OCI-LY7 (cell line): ENCODE results near the gene IPO4.
"Not testable (repeated sequence)": the region's sequence is repeated elsewhere in the genome, so short reads cannot be mapped to it uniquely, and the experiment has no call there.

Source experiments
- EZH2phosphoT487 ChIP-seq: fragments of 200-600 bp; sonication (generic); IDR thresholded peaks from 2 replicates; pipeline ENCODE4 v1.6.1; 2018; ENCODE audit warnings: low read depth, borderline replicate concordance, mild to moderate bottlenecking, mixed run types, antibody characterized with exemption, low read length, moderate library complexity, mixed read lengths
- TF ChIP-seq, protein P1 (sequence below): fragments of 200-600 bp; sonication (generic); conservative IDR thresholded peaks from 2 replicates; pipeline ENCODE4 v1.5.1; 2014; ENCODE audit warnings: mild to moderate bottlenecking, antibody characterized with exemption, low read length, moderate library complexity, mixed read lengths

DNA sequence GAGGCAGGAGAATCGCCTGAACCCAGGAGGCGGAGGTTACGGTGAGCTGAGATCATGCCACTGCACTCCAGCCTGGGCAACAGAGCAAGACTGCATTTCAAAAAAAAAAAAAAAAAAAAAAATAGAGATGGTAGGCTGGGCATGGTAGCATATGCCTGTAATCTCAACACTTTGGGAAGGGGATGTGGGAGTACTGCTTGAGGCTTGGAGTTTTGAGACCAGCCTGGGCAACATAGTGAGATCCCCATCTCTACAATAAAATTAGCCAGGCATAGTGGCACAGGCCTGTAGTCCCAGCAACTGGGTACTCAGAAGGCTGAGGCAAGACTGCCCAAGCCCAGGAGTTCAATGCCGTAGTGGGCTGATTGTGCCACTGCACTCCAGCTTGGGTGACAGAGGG is 34.4 kb upstream of the IPO4 start:
- TF ChIP-seq, protein P1, sequence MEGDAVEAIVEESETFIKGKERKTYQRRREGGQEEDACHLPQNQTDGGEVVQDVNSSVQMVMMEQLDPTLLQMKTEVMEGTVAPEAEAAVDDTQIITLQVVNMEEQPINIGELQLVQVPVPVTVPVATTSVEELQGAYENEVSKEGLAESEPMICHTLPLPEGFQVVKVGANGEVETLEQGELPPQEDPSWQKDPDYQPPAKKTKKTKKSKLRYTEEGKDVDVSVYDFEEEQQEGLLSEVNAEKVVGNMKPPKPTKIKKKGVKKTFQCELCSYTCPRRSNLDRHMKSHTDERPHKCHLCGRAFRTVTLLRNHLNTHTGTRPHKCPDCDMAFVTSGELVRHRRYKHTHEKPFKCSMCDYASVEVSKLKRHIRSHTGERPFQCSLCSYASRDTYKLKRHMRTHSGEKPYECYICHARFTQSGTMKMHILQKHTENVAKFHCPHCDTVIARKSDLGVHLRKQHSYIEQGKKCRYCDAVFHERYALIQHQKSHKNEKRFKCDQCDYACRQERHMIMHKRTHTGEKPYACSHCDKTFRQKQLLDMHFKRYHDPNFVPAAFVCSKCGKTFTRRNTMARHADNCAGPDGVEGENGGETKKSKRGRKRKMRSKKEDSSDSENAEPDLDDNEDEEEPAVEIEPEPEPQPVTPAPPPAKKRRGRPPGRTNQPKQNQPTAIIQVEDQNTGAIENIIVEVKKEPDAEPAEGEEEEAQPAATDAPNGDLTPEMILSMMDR = not testable (repeated sequence)
- TF ChIP-seq EZH2phosphoT487 = not testable (repeated sequence)
